NCI-H526 (cell line): ENCODE results near the gene ADAMTSL1.

Experiments used
- DNase-seq, 2 experiments: peaks; one replicate each; lab custom pipeline; 2025; lab: John Stamatoyannopoulos, UW

The ADAMTSL1 gene

DNA sequence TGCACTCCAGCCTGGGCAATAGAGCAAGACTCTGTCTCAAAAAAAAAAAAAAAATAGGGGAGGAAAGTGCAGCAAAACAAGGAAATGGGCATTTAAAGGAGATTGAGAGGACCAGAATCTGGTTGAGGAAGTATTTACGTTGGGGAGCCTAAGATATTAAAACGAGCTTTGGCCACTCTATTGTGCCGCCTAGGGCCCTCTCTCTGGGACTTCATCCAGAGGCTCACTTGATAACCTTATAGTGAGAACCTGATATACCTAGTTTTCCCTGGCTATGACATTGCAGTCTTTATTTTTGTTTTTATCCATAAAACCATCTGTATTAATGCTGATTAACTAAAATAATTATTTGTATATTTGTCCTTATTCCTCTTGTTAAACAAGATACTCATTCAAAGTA lies 345.5 kb downstream of the ADAMTSL1 start:
- no peak for DNase-seq

DNA sequence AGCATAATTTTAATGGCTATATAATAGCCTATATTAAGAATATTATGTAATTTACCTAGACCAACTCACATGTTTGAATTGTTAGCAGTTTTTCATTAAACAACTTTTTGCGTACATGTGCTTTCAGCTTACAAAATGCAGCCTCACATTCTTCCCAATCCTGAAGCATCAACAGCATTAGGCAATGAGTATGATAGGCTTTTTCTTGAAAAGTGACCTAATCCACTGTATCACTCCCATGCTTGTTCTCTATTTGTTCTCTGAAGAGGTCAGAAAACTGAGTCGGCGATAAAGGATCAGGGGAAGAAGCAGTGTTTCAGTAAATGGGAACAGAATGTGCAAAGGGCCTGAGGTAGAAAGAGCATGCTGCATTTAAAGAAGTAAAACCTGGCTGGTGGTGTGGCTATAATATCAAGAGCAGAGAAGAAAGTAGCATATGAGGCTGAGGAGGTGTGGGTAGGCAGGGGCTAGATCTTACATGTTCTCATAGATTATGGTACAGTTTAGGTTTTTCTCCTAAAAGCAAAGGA lies 346.7 kb downstream of the ADAMTSL1 start:
- DNase-seq: no peak

- no peak for DNase-seq
These were observed 347.8 kb downstream of the ADAMTSL1 start for GRCh38 chr9:18821788-18822187.

GRCh38 chr9:18822850-18823249 lies 348.9 kb downstream of the ADAMTSL1 start:
- no peak for DNase-seq

GRCh38 chr9:18824095-18824666 lies 350.2 kb downstream of the ADAMTSL1 start:
- DNase-seq: peak; percentile 0 to 18

GRCh38 chr9:18825656-18826170 lies 351.8 kb downstream of the ADAMTSL1 start:
- DNase-seq: no peak

DNA sequence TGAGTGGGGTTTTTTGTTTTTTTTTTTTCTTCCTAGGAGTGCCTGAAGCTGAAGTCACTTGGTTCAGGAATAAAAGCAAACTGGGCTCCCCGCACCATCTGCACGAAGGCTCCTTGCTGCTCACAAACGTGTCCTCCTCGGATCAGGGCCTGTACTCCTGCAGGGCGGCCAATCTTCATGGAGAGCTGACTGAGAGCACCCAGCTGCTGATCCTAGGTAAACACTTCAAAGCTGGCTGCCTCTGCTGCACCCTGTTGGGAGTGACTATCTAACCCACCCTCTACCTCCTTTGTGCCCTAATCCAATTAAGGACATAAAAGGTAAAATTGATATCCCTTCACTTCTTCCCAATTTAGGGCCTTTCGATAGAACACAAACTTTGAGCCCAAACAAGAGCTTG lies 352.3 kb downstream of the ADAMTSL1 start:
- no peak for DNase-seq

GRCh38 chr9:18829066-18829465 lies 355.1 kb downstream of the ADAMTSL1 start:
- DNase-seq: no peak

DNA sequence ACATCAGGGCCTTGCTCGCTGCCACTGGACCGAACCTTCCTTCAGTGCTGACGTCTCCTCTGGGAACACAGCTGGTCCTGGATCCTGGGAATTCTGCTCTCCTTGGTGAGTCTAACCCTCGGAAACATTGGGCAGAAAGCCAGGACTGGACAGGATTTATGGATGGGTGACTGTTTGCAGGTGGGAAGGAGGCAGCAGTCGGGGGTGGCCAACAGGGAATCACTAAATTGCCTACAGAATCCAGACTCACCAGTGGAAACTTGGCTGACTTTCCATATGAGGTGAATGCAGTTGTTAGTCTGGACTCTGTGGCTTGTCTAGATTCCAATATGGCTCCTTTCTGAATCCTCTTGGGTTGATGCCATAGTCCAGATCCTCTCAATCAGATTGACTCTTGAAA lies 355.9 kb downstream of the ADAMTSL1 start:
- DNase-seq: no peak

- no peak for DNase-seq
These were observed 360.9 kb downstream of the ADAMTSL1 start for GRCh38 chr9:18834740-18835361.

DNA sequence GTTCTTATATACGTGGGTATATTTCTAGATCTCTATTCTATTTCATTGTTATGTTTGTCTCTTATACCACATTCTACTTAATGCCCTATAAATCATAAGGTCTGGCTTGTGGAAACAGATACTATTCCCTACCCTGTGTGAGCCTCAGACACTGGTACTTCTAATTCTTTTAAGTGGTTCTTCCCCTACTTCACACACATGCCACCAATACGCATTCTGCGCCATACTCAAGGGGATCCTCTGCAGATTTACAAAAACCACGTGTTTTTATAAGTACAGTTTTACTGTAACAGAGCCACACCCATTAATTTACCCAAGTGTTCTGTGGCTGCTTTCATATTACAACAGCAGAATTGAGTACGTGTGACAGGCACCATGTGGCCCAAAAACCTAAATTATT lies 363.4 kb downstream of the ADAMTSL1 start:
- DNase-seq: no peak

GRCh38 chr9:18847576-18848275 lies 373.8 kb downstream of the ADAMTSL1 start:
- no peak for DNase-seq

DNA sequence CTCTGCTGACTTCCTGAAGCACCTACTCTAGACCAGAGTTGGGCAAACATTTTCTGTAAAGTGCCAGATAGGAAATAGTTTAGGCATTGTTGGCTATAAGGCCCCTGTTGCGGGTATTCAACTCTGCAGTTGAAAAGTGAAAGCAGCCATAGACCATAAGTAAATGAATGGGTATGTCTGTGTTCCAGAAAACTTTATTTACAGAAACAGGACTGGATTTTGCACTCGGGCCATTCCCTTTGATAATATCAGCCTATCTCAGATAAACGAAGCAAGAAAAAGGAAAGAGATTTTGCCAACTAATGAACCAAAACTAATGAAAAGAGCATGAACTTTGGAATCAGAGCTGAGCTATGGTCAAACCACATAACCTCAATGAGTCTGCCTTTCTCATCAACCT lies 374.7 kb downstream of the ADAMTSL1 start:
- no peak for DNase-seq

DNA sequence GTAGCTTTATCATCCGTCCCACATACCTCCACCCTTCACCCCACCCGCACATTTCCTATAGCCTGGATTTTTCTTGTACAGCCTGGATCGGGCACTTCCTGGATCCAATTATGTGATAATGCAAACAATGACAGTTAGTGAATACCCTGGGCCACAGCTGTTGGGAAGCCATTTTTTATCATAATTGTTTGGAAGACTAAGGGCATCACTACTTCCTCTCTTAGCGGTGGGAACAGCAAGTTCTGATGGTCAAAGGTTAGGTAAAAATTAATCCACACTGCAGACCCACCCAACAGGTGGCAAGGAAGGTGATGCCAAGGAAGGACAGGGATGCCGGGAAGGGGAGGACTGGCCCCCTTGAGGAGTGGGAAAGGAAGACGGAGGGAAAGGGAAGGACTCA lies 375.3 kb downstream of the ADAMTSL1 start:
- DNase-seq: no peak

DNA sequence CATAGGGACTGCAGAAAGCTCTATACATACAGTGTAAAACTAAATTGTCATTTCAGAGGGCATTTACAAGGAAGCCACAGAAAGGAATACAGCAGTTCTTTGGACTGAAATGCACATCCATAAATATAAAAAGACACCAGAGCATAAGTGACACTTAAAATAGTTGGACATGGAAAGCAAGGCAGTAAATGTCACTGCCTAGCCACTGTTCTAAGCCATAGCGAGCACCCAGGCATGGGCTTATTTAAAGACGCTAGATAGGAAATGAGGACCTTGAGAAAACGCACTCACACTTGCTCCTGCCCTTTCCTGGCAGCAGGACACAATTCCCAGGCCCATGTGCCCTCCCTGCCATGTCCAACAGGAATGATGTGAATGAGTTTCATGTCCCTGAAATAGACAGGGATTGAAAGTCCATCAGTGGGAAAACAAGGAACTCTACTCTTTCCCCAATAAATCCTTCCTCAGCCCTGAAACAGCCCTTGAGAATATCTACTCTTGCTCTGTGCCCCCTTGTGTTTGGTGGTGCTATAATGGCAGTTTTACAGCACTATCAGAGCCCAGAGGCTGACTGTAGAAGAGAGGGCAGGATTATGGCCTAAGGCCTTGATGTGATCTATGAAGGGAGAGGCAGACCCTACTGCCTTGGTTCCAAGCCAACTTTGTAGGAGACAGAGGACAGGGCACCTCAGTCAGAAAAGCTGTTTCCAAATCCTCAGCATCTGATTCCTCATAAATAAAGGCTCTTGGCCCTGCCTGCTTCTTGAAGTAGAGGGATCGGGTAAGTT lies 376.1 kb downstream of the ADAMTSL1 start:
- no peak for DNase-seq

GRCh38 chr9:18851069-18851795 lies 377.3 kb downstream of the ADAMTSL1 start:
- DNase-seq: no peak

GRCh38 chr9:18855656-18856055 lies 381.7 kb downstream of the ADAMTSL1 start:
- no peak for DNase-seq

- DNase-seq: no peak
These were observed 383.4 kb downstream of the ADAMTSL1 start for GRCh38 chr9:18857334-18857733.

GRCh38 chr9:18857769-18858168 lies 383.8 kb downstream of the ADAMTSL1 start:
- DNase-seq: no peak

- DNase-seq: no peak
These were observed 387.9 kb downstream of the ADAMTSL1 start for GRCh38 chr9:18861609-18862544.
